AML-193 (cell line): Measurements from ENCODE around the gene KLF17.

Source experiments
- DNase-seq, 2 experiments: peaks; one replicate each; lab custom pipeline; 2025; lab: John Stamatoyannopoulos, UW

The KLF17 gene

GRCh38 chr1:44154049-44154448, 35.4 kb downstream of the KLF17 start:
- DNase-seq, result no peak

- DNase-seq, result no peak
Measured at GRCh38 chr1:44157903-44158302, 39.3 kb downstream of the KLF17 start.

- DNase-seq, result no peak
Measured at GRCh38 chr1:44158871-44159270, 40.2 kb downstream of the KLF17 start.

- no peak for DNase-seq
Measured at GRCh38 chr1:44161546-44161945, 42.9 kb downstream of the KLF17 start.

GRCh38 chr1:44168520-44169098, 50.0 kb downstream of the KLF17 start:
- DNase-seq, result no peak

GRCh38 chr1:44170281-44170823, 51.7 kb downstream of the KLF17 start:
- DNase-seq, result no peak

GRCh38 chr1:44174630-44175029, 56.0 kb downstream of the KLF17 start:
- DNase-seq, result no peak
